Activated B cell treated with CpG ODN at 0.5 μM for 24 hours (primary cell): Measurements from ENCODE around the gene MPP3. TPM values are rescaled to one million over a fixed set of nuclear protein-coding genes. Genes with fewer than 3 reads are reported as not detected.

Experiments used
- ATAC-seq: fragments of 200-7000 bp; cut with Tn5 transposase; one replicate; pipeline ENCODE4 v1.10.0; 2021; ENCODE audit warnings: low read depth, mild to moderate bottlenecking, moderate library complexity
- CTCF ChIA-PET: fragments of 350-600 bp; sonication (Branson Sonifier 250); formaldehyde crosslinking; loops from one replicate; lab custom pipeline; 2021; ENCODE audit warnings: antibody characterized with exemption; lab: Charles Lee
- POLR2A ChIA-PET: fragments of 350-600 bp; sonication (Branson Sonifier 250); formaldehyde crosslinking; loops from one replicate; lab custom pipeline; 2021; ENCODE audit warnings: antibody characterized with exemption; lab: Charles Lee
- DNase-seq: peaks from one replicate; pipeline ENCODE4 v3.0.0; 2022
- H3K27ac Mint-ChIP-seq: one replicate; pipeline ENCODE4 v1.8.0; 2020; ENCODE audit warnings: mixed read lengths
- H3K27me3 Mint-ChIP-seq: one replicate; pipeline ENCODE4 v1.8.0; 2021; ENCODE audit warnings: mixed read lengths
- H3K36me3 Mint-ChIP-seq: one replicate; pipeline ENCODE4 v1.8.0; 2021; ENCODE audit warnings: low read depth, mixed read lengths
- H3K4me1 Mint-ChIP-seq: one replicate; pipeline ENCODE4 v1.8.0; 2021; ENCODE audit warnings: mixed read lengths
- H3K4me3 Mint-ChIP-seq: one replicate; pipeline ENCODE4 v1.8.0; 2020; ENCODE audit warnings: mild to moderate bottlenecking, mixed read lengths
- H3K9me3 Mint-ChIP-seq: one replicate; pipeline ENCODE4 v1.8.0; 2020; ENCODE audit warnings: mixed read lengths
- CTCF ChIP-seq: fragments of 200-600 bp; IDR thresholded peaks from one replicate; pipeline ENCODE4 v1.8.0; 2022; ENCODE audit warnings: antibody characterized with exemption, mild to moderate bottlenecking
- intact Hi-C: fragments of 100-400 bp; cut with micrococcal nuclease; formaldehyde crosslinking; loops from one replicate; pipeline ENCODE4 v1.15.1; 2024
- total RNA-seq: library from RNA; stranded (reverse); gene quantifications from 2 replicates; pipeline ENCODE4 v1.2.3, GENCODE V29; 2022

MPP3 gene
- total RNA-seq, 1 donor from 2014 or later: not detected

GRCh38 chr17:43791589-43791988 is 41.4 kb downstream of the MPP3 start:
- no peak for ATAC-seq
- no peaks in the 10 kb centered on the region for H3K36me3 Mint-ChIP-seq

GRCh38 chr17:43790311-43790940 is 42.5 kb downstream of the MPP3 start:
- H3K27me3 Mint-ChIP-seq: peaks cover 19% of the 10 kb centered on the region
- CTCF ChIA-PET: interaction anchor here (1.0 kb wide), 1 partner anchor 30 kb away, joined by 3 read pairs; no protein-coding TSS in a partner anchor
- no peak for DNase-seq
- H3K4me1 Mint-ChIP-seq: no peaks in the 10 kb centered on the region
- no peaks in the 10 kb centered on the region for H3K9me3 Mint-ChIP-seq
- intact Hi-C loops: no loop called here
- no peak overlapping the region for H3K4me3 Mint-ChIP-seq
- no peak for TF ChIP-seq CTCF
- no peak overlapping the region for H3K27ac Mint-ChIP-seq
- no peaks in the 10 kb centered on the region for H3K36me3 Mint-ChIP-seq
- ATAC-seq: no peak
- POLR2A ChIA-PET: no interaction called here

More at GRCh38 chr17:43791589-43791988, 41.4 kb downstream of the MPP3 start:
- no peak for DNase-seq
- ChIA-PET POLR2A (no interaction called here), CTCF (no interaction called here)
- intact Hi-C loops: no loop called here
- Mint-ChIP-seq H3K4me3 (no peak overlapping the region), H3K9me3 (no peaks in the 10 kb centered on the region), H3K4me1 (no peaks in the 10 kb centered on the region), H3K27me3 (peaks cover 25% of the 10 kb centered on the region), H3K27ac (no peak overlapping the region)
- no peak for TF ChIP-seq CTCF

- H3K9me3 Mint-ChIP-seq: no peaks in the 10 kb centered on the region
- POLR2A ChIA-PET: no interaction called here
- DNase-seq (no peak), ATAC-seq (no peak)
- no peak for TF ChIP-seq CTCF
- intact Hi-C loops: no loop called here
- no peaks in the 10 kb centered on the region for H3K4me1 Mint-ChIP-seq
- no peak overlapping the region for H3K27ac Mint-ChIP-seq
- CTCF ChIA-PET: no interaction called here
- H3K4me3 Mint-ChIP-seq: no peak overlapping the region
- peaks cover 19% of the 10 kb centered on the region for H3K27me3 Mint-ChIP-seq
- H3K36me3 Mint-ChIP-seq: no peaks in the 10 kb centered on the region
Observed at GRCh38 chr17:43789482-43789881, 43.5 kb downstream of the MPP3 start.

GRCh38 chr17:43788540-43788939 is 44.4 kb downstream of the MPP3 start:
- H3K27ac Mint-ChIP-seq: no peak overlapping the region
- POLR2A ChIA-PET: no interaction called here
- no peaks in the 10 kb centered on the region for H3K4me1 Mint-ChIP-seq
- no peak for TF ChIP-seq CTCF
- intact Hi-C loops: no loop called here
- no peak for DNase-seq
- ATAC-seq: no peak
- peaks cover 21% of the 10 kb centered on the region for H3K27me3 Mint-ChIP-seq
- CTCF ChIA-PET: no interaction called here
- H3K9me3 Mint-ChIP-seq: no peaks in the 10 kb centered on the region
- H3K4me3 Mint-ChIP-seq: no peak overlapping the region
- no peaks in the 10 kb centered on the region for H3K36me3 Mint-ChIP-seq

- H3K4me3 Mint-ChIP-seq: no peak overlapping the region
- H3K9me3 Mint-ChIP-seq: no peaks in the 10 kb centered on the region
- ATAC-seq (no peak), DNase-seq (no peak)
- POLR2A ChIA-PET: no interaction called here
- peaks cover 22% of the 10 kb centered on the region for H3K27me3 Mint-ChIP-seq
- TF ChIP-seq CTCF: no peak
- CTCF ChIA-PET: no interaction called here
- no peaks in the 10 kb centered on the region for H3K4me1 Mint-ChIP-seq
- no peaks in the 10 kb centered on the region for H3K36me3 Mint-ChIP-seq
- intact Hi-C loops: no loop called here
- no peak overlapping the region for H3K27ac Mint-ChIP-seq
Observed at GRCh38 chr17:43787728-43788127, 45.2 kb downstream of the MPP3 start.
